ENCODE results near the gene KMT2B.
A peak's percentile ranks its signal among the peaks of the same experiment; 100 is the strongest.
"Not testable (repeated sequence)": the region's sequence is repeated elsewhere in the genome, so short reads cannot be mapped to it uniquely, and the experiment has no call there.

The KMT2B gene

DNA sequence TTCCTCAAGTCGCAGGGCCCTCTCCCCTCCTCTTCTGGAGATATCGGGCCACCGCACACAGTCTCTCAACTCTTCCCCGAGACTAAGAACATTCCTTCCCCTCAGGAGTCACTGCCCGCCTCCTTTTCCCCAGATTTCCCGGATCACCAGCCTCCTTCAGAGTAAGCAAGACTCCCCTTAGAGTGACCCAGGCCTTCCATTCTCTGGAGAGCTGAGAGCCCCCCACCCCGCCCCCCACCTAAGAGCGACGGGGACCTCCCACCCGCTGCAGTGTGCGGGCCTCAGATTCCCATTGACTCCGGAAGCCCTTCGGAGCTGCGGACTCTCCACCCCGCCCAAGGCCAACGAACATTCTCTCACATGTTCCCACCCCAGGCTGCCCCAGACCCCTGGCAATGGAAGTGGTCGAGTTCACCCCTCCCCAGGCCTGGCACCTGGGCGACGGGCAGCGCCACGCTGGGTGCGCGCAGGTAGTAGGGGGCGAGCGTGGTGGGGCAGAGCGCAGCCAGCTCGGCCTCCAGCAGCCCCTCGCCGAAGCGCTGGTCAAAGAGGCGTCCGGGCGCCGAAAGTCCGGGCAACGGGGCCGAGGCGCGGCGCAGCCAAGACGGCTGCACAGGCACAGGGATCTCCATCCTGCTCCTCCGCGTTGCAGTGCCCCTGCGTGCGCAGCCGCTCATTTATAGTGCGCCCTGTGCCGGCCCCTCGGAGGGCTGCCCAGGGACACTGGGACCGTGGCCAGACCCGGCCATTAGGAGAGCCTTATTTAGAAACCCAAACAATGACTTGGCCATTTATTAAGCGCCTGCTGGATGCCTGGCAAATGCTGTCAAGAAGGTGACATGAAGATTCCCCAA lies 38.8 kb downstream of the KMT2B start, which contains the start of gene HSPB6:
Gene HSPB6, minus strand, starts transcription at position 653 of the 854 bp plus-strand sequence. Its CDS starts 21 bp downstream, at position 632.
- no peak for DNase-seq (ENCODE audit: low read depth in 2 of 2)

DNA sequence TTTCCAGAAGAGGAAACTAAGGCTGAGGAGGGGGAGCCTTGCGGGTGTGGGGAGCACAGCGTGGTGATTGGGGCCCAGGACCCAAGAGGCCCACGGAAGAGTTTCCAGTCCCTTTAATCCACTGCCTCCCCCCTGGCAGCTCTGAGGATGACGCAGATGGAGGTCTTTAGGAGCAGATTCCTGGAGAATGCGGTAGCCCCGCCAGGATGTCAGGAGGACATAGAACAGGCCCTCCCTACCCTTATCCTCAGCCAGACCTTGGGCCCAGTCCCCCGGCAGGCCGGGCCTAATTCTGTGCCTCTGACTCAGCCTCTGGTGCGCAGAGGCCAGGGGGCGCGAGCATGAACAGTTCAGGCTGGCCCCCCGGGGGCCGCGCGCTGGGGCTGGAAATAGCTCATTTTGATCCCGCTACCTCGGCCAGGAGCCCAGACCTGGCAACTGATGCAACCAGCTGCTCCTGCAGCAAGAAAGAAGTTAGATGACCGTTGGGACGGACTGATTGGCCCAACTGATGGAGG lies 39.5 kb downstream of the KMT2B start:
- peak in 1 of 2 donors; percentile 17 for DNase-seq (ENCODE audit: low read depth in 2 of 2)

DNA sequence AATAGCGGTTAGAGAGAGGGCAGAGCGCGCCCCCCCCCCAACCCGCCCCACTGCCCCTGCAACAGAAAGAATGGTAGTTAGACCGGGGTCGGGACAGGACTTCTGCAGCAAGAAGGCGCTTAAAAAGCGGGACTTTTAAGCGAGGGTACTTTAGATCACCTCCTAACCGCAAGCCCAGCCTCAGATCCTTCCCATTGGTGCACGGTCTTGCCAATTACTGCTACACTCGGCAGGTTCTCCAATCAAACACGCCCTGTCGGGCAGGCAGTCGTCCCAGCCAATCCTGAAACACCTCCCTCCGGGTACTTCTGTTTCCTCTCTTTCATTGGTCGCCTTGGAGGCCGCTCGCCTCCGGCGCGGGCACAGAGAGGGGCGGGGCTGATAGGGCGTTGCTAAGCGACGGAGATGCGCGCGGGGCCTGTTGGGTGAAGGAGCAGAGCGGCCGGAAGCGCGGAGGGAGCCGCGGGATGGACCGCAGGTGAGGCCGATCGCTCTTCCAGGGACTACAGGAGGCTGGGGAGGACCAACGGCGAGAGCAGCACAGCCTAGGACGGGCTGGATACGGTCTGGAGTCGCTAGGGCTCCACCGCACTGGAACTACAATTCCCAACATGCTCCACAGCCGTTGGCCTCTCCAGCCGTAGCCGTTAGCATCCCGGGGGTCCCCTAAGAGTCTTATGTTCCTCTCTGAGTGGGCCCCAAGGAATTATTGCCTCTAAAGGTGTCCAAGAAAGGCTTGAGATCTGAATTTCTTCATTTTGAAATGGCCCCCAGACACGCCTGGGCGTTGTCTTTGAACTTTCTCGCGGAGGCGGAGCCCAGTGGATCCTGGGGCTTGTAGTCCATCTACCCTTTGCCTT lies 40.2 kb downstream of the KMT2B start, which contains the start of gene PROSER3:
Gene PROSER3, plus strand, starts transcription at position 428 of the 860 bp plus-strand sequence. Its CDS starts 40 bp downstream, at position 468.
- peak; percentile 97 for DNase-seq (ENCODE audit: low read depth in 2 of 2)

DNA sequence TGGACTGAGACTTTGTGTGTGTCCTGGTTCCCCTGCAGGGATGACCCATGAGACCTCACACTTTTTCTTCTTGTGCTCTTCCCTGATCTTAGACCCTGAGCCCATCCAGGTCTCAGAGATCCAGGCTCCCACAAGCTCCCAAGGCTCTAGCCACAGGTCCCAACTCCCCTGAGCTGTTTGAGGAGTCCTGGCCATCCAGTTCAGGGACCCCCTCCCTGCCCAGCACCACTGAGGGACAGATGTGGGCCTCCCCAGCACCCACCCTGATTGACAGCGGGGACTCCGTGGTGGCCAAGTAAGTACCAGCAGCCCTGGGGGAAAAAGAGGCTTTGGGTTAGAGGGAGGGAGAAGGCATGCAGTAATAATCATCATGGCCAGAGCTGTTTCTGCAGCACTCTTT lies 41.9 kb downstream of the KMT2B start:
- no peak for DNase-seq (ENCODE audit: low read depth in 2 of 2)

DNA sequence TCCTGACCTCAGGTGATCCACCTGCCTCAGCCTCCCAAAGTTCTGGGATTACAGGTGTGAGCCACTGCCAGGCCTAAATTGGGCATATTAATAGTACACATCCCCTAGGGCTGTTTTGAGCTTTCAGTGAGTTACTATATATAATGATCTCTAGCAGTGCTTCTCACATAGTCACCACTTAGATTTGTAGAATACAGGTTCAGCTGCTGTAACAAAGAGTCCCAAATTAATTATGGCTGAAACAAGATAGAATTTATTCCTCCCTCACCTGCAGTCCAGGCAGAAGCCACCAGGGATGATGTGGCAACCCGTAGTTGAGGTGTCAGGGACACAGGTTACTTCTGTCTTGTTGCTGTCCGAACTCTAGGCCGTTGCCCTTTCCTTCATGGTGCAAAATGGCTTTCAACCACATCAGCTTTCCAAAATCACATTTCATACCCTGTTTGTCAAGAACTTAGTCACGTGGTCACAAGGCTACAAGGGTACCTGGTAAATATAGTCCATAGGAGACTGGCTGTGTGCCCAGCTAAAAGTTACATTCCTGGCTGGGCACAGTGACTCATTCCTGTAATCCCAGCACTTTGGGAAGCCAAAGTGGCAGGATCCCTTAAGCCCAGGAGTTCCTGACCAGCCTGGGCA lies 43.0 kb downstream of the KMT2B start:
- DNase-seq (ENCODE audit: low read depth in 2 of 2), result no peak

DNA sequence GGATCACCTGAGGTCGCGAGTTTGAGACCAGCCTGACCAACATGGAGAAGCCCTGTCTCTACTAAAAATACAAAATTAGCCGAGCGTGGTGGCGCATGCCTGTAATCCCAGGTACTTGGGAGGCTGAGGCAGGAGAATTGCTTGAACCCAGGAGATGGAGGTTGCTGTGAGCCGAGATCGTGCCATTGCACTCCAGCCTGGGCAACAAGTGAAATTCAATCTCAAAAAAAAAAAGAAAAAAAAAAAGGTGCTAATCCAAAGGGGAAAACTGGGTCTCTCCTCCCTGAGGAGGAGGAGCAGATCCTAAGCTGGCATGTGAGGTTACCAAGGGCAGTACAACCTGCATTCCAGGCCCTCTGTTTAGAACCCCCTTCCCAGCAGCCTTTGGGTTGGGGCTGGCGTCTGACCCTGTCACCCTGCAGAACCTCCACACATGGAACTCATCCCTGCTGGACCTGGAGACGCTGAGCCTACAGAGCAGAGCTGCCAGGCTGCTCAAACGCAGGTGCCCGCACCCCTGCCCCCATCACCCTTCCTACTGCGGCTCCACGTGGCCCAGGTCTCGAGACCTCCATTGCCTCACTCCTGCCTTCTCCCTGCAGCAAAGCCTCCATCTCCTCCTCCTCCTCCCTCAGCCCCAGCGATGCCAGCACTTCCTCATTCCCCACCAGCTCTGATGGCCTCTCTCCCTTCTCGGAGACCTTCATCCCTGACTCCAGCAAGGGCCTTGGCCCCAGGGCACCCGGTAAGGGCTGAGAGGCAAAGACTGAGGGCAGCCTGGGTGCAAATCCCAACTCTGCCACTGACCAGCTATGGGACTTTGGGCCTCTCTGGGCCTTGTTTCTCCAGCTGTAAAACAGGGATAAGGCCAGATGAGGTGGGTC lies 46.9 kb downstream of the KMT2B start:
- no peak for DNase-seq (ENCODE audit: low read depth in 2 of 2)

DNA sequence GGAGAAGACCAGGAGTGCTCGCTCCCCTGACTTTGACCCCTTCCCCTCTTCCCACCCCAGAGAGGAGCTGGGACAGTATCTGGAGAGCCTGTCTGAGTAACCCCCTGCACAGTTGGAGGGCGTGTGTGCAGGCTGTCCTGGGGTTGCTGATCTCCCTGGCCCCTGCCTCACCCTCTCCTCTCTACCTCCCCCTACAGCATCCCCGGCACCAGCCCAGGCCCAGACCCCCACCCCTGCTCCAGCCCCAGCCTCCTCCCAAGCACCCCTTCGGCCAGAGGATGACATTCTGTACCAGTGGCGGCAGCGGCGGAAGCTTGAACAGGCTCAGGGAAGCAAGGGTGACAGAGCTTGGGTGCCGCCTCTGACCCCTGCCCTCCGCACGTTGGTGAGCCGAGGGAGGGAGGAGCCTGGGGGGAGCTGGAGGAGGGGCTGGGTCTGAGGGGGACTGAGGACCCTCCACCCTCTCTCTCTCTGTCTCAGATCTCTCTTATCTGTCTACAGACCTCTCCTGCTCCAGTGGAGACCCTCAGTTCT lies 48.8 kb downstream of the KMT2B start:
- no peak for DNase-seq (ENCODE audit: low read depth in 2 of 2)

DNA sequence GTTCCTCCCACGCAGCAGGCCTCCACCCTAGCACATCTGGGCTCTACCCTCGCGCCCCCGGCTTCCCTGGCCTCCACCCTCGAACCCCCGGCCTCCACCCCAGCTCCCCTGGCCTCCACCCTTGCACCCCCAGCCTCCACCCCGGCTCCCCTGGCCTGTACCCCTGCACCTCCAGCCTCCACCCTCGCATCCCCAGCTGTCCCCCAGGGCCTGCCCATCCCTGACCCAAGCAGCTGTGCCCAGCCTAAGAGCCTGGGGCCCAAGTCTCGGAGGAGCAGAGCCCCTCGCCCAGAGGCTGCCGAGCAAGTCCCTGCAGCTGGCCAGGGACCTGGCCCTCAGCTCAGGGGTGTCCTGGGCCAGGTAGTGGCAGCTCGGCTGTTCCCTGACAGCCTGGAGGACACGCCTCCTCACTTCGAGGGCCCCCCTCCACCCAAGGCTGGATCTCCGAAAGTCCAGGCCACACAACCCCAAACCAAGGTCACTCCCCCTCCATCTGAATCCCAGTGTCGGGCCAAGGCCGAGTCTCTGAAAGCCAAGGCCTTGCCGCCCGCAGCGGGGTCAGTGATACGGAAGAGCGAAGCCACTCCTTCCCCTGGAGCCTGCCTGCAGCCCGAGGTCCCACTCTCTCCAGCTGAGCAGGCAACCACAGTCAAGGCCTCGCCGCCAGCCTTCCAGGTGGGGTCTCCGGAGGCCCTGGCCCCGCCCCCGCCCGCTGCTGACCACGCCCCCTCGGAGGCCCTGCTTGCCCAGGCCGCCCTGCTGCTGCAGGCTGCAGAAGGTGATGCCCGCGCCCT lies 49.7 kb downstream of the KMT2B start:
- no peak for DNase-seq (ENCODE audit: low read depth in 2 of 2)

DNA sequence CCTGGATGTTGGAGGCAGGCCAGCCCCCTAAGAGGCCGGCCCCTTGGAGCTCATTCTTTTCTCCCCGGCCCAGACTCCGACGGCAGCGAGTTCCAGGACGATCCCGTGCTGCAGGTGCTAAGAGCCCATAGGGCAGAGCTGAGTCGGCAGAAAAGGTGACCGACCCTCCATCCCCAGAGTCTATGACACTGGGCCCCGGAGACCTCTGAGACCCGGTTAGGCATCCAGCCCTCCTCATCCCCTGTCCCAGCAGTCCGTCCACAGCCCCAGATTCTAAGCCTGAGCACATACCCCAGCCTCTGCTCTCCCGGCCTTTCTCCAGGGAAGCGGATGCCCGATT lies 50.2 kb downstream of the KMT2B start:
- no peak for DNase-seq (ENCODE audit: low read depth in 2 of 2)

DNA sequence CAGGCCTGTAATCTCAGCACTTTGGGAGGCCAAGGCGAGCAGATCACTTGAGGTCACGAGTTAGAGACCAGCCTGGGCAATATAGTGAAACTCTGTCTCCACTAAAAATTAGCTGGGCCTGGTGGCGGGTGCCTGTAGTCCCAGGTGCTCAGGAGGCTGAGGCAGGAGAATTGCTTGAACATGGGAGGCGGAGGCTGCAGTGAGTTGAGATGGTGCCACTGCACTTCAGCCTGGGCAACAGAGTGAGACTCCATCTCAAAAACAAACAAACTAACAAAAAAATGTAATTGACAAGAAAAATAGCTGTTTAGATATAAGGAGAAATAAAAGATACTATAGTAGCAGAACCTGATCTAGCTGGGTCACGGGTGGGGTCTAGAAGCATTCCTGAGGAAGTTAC lies 54.6 kb downstream of the KMT2B start:
- not testable (repeated sequence) for DNase-seq (ENCODE audit: low read depth in 2 of 2)

DNA sequence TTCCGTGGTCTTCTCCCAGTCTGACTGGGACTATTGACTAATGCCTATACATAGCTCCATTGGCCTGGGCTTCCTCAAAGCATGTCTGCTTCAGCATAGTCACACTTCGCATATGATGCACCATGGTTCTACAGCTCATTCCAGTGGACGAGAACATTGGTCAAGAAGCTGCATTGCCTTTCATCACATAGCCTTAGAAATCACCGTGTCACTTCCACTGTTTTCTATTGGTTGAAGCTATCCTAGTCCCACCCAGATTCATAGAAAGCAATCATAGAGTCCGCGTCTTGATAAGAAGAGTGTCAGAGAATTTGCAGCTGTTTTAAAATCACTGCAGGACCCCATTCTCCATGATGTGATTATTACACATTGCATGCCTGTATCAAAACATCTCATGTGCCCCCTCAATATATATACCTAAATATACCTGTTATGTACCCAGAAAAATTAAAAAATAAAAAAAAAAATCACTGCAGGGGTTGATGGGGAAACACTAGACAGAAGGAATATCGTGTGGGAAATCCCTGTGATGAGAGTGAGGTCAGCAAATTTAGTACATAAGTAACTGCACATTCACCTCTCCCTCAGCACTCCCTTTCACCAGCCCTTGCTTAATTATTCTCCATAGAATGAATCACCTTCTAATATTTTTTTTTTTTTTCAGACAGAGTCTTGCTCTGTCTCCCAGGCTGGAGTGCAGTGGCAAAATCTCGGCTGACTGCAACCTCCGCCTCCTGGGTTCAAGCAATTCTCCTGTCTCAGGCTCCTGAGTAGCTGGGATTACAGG lies 55.4 kb downstream of the KMT2B start:
- no peak for DNase-seq (ENCODE audit: low read depth in 2 of 2)

DNA sequence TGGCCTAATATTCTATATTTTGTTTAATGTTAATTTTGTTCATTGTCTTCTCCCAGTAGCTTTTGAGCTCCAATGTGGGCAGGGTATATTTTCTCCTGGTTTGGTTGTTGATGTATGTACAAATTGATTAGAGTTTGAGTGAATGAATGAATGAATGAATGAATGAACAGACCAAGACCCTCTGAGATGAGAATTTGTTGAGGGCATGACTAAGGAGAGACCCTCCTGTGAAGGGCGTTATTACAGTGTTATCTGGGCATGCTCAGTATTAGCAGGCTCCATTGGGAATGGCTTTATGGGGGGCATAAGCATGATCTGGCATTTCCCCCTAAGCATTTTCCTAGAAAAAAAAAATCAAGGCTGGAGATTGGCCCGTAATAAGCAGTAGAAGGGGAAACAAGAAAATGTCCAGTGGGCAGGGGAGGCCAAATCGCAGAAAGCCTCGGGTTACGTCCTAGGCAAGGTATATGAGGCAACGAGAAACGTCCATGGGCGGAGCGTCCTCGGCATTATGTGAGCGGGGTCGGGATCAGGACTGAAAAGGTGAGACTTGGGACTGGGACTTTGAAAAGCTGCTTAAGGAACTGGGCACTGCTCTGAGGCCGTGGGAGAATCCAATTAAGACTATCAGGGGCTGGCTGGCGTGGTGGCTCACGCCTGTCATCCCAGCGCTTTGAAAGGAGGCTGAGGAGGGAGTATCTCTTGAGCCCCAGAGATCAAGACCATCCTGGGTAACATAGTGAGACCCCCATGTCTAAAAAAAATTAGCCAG lies 56.7 kb downstream of the KMT2B start:
- no peak for DNase-seq (ENCODE audit: low read depth in 2 of 2)

DNA sequence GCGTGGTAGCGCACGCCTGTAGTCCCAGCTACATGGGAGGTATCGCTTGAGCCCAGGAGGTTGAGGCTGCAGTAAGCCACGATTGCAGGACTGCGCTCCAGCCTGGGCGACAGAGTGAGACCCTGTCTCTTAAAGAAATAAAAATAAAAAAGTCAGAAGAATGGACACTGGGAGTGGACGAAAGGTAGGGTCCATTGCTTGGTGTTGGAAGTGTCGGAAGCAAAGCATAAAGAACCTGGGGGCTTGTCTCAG lies 57.2 kb downstream of the KMT2B start:
- DNase-seq (ENCODE audit: low read depth in 2 of 2), result no peak

DNA sequence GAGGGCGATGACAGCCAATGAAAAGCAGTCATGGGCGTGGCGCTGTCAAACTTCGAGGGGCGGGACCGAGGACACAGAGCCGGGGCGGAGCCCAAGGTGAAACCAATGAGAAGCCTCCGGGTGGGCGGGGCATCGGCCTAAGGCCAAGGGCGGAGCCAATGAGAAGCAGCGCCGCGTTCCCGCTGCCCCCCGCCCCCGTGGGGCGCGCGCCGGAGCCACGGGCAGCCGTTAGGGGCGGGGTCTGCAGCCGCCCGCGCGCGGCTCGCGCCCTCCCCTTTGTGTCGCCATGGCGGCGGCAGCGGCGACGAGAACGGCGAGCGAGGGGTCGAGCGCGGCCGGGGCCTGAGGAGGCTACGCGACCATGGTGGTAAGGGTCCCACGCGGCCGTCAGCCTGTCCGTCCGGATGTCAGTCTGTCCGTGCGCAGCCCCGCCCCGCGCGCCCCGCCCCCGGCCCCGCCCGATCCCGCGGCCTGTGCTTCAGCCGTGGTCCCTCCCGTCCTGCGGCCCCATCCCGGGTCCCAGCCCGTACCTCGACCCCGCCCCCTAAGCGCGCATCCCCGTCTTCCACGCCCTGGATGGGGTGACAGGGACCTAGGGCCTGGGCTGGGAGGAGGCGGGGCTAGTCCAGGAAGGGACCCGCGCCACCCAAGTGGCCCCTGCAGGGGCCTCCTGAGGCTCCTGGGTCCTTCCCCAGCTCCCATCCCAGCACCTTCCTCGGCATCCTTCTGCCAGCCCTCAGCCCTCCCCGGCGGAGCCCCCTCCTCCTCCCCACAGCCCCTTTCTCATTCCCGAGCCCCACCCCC lies 57.7 kb downstream of the KMT2B start, which contains the start of gene ARHGAP33:
Gene ARHGAP33, plus strand, starts transcription at position 267 of the 804 bp plus-strand sequence. Its CDS starts 95 bp downstream, at position 362.
- peak; percentile 99 to 100 for DNase-seq (ENCODE audit: low read depth in 2 of 2)

DNA sequence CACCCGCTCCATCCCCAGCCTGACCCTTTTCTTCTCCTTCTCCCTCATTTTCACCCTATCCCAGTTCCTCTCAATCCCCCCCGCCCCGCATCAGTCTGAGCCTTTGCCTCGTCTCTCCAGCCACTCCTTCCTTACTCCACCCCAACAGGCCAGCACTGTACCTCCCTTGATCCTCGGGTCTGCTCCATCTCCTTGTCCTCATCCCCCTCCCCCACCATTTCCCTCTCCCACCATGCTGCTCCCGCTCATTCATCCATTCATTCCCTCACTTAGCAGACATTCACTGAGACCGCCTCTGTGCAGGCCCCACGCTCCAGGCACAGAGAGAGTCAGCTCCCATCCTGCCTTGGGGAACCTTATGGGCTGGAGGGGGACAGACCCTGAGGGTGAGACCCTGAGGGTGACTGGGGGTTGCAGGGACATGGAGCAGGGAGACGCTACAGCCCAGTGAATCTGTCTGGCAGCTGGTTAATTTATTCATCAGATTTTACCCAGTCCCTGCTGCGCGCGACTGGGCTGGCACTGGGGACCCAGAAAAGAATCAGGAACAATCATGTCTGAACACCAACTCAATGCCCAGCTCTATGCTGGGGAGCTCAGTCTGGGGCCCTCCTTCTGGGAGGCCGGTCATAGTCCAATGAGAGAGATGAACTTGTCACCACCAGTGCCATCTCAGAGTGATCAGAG lies 58.4 kb downstream of the KMT2B start:
- no peak for DNase-seq (ENCODE audit: low read depth in 2 of 2)

DNA sequence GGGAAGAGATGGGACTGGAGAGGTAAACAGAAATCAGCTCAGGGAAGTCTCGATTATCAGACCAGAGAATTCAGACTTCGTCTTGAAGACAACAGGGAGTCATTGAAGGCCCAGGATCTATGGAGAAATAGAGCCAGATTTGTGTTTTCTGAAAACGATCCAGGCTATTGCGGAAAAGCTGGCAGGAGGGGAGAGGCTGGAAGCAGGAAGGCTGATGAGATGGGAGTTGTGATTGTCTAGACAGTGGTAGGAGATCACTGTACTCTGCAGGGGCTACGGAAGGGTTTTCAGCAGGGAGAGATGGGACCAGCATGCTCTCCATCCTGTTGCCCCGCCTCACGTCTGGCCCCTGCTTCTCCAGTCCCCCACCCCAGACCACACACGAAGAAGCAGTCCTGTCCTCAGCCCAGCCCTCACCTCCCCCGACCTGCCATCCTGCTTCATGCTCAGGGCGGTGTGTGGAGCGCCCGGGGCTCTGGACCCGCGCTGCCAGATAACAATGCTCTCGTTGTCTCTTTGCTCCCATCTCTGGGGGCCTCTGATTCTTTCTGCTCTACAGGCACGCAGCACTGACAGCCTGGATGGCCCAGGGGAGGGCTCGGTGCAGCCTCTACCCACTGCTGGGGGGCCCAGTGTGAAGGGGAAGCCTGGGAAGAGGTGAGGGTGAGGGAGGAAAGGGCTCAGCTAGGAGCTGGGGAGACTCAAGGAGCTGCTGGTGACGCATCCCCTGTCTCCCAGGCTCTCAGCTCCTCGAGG lies 59.5 kb downstream of the KMT2B start:
- no peak for DNase-seq (ENCODE audit: low read depth in 2 of 2)
